Activated naive CD4-positive, alpha-beta T cell treated with anti-CD3 and anti-CD28 coated beads, Interleukin-2, amount 50 U/mL, for 16 hours (primary cell): Measurements from ENCODE around the gene FAM234B.

Experiments
- DNase-seq: peaks from one replicate; pipeline ENCODE4 v3.0.0-alpha.2; 2020

The FAM234B gene

DNA sequence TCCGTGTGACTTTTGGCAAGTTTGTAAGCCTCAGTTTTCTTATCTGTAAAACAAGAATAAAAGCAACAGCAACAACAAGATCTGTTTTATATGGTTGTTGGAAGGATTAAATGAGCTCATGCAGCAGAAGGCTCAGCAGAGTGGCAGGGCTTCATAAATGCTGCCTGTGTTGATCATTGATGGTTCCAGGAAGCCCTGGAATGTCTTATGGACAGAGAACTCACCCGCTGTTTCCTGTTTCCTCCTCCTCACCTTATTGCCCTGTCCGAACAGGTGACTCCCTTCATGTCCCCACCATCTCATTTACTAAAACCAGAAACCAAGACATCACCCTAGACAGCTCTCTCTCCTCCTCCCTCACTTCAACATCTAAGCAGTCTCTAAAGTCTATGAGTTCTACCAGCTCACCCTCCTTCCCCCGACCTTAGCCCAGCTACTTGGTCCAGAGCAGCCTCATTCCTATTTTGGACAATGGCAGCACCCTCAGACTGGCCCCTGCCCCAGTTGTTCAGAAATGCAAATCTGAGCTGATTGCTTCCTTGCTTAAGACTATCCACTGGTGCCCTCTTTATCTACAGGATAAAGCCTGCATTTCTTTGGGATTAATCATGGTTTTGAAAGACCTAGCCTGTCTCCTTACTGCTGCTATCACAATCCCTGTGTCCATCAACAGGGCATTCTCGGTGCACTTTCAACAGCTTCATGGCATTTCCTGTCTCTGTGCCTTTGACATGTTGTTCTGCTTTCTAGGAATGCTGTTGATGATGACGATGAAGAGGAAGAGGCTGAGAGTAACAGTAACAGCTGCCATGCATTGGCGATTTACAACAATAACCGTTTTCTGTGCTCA is 80.7 kb downstream of the FAM234B start:
- DNase-seq, result no peak

DNA sequence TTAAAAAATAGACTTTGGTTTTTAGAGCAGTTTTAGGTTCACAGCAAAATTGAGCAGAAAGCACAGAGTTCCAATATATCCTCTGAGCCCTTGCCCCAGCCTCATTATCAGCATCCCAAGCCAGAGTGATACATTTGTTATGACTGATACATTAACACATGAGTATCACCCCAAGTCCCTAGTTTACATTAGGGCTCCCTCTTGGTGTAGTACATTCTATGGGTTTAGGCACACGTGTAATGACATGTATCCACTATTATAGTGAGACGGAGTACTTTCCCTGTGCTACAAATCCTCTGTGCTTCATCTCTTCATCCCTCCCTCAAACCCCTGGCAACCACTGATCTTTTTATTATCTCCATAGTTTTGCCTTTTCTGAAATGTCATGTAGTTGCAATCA is 81.8 kb downstream of the FAM234B start:
- DNase-seq, result no peak

DNA sequence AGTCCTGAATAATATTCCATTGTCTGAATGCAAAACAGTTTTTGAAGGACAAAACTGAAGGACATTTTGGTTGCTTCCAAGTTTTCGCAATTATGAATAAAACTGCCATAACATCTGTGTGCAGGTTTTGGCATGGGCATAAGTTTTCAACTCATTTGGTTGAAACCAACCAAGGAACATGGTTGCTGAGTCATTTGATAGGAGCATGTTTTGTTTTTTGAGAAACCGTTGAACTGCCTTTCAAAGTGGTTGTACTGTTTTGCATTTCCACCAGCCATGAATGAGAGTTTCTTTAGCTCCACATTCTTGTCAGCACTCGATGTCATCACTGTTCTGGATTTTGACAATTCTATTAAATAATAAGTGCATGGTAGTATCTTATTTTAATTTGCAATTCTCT is 82.3 kb downstream of the FAM234B start:
- no peak for DNase-seq

DNA sequence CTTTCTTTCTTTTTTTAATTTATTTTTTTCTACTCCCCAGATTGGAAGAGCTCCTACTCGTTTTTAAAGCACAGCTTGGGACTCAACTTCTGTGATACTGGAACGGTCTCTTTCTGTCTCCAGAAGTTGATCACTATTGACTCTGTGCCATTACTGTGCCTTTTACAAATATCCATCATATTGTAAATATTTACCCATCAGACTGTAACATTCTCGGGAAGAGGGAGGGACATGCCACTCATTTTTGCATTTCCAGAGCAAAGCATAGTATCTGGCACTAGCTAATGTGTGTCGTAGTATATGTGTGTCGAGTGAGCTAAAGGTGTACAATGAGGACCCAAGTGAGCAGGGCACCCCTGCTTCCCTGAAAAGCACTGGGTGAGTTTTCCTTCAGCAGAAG is 83.3 kb downstream of the FAM234B start:
- DNase-seq, result no peak

DNA sequence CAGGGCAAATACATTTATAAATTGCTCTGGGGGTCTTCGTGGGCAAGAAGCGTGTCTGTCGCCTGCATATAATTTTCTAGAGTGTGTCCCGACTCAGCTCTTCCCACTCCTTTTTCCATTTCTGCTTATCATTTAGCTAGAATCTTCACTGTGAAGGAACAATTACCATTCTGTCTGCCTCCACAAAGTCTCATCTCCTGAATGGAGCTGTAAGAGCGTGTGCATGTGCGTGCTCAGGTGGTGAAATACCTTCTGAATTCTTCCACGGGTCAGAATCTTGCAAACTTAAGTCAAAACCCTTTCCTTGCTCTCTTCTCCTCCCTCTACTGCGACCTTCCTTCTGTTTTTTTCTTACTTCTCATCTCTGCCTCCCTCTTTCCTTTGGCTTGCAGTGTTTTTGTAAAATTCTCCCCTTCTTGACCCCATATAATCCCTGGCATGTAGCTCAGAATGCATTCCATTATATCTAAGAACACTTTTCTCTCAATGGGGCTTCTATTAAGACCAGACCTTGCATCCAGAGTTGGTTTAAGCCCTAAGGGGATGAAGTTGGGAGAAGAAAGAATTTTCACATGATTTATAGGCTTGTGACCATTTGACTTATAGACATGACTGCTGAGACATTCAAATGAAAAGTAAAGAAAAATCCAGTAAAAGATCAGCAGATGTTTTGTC is 84.2 kb downstream of the FAM234B start:
- DNase-seq, result no peak

DNA sequence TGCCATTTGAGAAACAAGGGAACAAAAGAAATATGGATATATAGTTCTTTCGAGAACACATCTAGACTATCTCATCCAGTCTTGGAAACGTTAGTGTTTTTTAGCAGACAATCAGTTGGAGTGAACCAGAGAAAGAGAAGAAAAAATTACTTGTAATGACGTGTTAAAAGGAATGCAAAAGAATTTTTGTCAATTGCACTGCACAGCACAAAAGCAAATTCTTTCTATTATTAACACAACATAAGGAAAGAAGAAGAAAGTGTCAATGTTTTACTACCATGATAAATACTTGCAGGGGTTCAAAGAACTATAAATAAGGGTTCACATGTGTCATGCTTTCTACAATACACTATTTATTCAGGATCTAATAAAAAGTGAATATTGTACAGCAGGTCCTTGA is 86.8 kb downstream of the FAM234B start:
- DNase-seq, result no peak
